RKO (cell line): ENCODE results near the gene C5orf58.
"Not testable (repeated sequence)": the region's sequence is repeated elsewhere in the genome, so short reads cannot be mapped to it uniquely, and the experiment has no call there.

Experiments used
- DNase-seq: peaks from one replicate; pipeline ENCODE4 v3.0.0-alpha.2; 2016; ENCODE audit warnings: low spot score

Gene C5orf58

DNA sequence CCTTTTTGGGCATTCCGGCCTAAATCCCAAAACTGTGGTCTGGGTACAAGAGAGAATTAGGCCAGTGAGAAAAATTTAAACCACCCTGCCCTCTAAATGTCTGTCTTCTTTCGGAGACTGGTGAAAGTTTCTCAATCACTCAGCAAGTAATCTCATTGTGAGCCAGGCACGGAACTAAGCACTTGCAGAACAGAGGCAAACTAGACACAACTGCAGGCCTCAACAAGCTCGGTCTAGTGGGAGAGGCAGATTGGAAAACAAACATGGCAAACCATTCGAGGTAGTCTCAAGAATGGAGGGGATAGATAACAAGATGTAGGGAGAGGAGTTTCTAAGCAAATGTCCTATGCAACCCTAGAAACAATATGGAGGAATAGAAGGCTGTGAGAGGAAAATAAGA, 8.9 kb upstream of the C5orf58 start:
- no peak for DNase-seq

DNA sequence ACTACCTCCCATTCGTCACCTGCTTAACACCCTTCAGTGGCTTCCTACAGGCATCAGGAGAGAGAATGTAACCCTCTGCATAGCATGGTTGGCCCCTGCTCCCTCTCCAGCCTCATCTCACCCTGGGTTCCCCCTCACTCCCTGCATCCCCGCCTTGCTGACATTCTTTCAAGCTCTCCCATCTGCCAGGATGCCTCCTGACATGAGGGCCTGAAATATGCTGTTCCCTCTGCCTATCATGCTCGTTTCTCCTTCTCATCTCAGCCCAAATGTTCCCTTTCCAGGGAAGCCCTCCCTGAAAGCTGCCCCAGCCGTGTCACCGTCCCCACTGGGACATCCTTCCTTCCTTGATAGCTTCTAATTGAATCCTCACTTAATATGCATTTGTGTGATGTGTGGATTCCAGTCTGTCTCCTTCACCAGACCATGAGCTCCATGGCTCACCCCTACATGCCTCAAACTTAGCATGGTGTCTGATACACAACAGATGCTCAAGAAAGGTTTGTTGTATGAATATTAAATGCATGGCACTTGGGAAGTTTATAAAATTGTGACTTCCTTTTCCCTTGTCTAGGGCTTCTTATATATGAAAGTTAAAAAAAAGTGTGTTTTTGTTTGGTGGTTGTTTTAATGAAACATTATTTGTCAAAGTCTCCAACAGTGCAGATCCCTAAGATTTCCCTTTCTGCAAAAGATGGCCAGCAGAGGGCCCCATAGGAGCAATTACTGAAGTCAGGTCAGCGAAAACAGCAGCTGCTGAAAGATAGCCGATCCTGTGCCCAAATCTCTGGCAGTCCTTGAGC, 7.3 kb upstream of the C5orf58 start:
- DNase-seq: peak; percentile 58

DNA sequence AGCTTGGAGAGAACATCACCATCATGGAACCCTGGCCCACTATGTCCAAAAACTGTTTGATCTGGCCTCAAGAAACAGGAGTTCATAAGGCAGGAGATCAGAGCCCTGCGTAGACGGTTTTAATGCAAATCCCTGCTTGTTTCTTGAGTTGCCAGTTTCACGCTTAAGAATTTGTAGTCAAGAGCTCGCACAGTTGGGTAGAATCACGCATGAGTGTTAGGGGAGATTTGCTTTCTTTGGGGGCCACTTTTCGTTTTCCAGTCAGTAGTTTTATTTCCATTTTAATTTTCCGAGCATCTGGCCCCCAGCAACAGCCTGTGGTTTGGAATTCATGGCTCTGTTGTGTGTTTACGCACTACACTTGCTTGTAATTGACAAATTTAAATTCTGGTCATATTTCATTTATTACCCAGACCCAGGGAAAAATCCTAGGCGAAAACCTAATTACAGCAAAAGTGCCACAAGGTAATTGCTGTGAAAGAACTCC, 6.6 kb upstream of the C5orf58 start:
- no peak for DNase-seq

- no peak for DNase-seq
Observed at GRCh38 chr5:170226661-170227060, 6.1 kb upstream of the C5orf58 start.

GRCh38 chr5:170228762-170229435, 3.9 kb upstream of the C5orf58 start:
- no peak for DNase-seq

GRCh38 chr5:170233358-170233892, 640 bp downstream of the C5orf58 start:
- DNase-seq: no peak

- DNase-seq: no peak
Observed at GRCh38 chr5:170235876-170236864, 3.4 kb downstream of the C5orf58 start.

- DNase-seq: no peak
Observed at GRCh38 chr5:170238456-170239196, 5.8 kb downstream of the C5orf58 start.

DNA sequence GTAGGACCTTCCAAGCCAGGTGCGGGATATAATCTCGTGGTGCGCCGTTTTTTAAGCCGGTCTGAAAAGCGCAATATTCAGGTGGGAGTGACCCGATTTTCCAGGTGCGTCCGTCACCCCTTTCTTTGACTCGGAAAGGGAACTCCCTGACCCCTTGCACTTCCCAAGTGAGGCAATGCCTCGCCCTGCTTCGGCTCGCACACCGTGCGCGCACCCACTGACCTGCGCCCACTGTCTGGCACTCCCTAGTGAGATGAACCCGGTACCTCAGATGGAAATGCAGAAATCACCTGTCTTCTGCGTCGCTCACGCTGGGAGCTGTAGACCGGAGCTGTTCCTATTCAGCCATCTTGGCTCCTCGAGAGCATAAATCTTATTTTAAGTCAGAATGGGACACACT, 12.7 kb downstream of the C5orf58 start:
- not testable (repeated sequence) for DNase-seq

DNA sequence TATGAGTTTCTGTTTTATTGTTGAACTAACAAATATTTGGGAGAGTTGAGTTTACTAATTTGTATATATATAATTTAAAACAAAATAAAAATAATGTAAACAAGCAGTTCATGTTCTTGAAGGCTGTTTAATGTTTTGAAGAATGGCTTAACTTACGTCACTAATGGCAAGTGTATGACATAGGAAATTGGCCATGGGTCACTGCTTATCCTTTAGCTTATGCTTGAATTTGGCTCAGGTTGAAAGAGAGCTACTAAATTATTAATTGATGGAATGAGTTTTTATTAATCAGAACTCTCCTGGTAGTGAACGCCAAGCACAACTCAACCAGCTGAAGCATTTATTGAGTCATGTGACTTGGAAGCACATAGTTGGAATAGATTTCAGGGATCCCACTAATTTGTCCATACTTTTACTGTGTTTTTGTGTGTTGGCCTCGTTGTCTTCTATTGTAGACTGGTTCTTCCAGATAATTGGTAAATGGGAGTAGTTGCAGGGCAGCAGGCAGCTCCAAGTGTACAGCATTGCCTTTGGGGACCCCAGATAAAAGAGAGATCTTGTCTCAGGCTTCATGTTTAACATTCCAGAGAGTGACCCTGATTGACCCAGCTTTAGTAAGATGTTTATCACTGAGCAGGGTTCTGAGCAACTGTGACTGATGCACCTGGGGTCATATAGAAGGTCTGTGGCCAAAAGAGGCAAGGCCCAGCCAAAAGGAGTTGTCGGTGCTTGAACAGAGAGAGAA, 13.5 kb downstream of the C5orf58 start:
- no peak for DNase-seq

DNA sequence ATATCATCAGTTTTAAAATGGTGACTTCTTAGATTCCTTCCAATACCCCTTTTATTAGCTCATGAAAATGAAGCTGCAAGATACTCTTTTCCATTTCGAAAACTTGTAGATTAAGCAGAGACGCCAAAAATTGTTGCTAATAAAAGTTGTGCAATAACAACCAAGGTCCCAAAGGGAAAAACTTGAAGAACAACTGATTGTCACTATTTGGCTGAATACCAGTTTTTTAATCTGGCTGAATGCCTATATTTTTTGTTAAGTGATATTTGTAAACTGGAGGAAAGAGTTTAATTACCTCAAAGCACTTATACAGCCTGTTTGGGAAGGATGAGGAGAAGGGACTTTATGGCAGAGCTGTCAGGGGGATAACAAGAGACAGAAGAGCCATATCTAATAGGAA, 14.6 kb downstream of the C5orf58 start:
- no peak for DNase-seq

DNA sequence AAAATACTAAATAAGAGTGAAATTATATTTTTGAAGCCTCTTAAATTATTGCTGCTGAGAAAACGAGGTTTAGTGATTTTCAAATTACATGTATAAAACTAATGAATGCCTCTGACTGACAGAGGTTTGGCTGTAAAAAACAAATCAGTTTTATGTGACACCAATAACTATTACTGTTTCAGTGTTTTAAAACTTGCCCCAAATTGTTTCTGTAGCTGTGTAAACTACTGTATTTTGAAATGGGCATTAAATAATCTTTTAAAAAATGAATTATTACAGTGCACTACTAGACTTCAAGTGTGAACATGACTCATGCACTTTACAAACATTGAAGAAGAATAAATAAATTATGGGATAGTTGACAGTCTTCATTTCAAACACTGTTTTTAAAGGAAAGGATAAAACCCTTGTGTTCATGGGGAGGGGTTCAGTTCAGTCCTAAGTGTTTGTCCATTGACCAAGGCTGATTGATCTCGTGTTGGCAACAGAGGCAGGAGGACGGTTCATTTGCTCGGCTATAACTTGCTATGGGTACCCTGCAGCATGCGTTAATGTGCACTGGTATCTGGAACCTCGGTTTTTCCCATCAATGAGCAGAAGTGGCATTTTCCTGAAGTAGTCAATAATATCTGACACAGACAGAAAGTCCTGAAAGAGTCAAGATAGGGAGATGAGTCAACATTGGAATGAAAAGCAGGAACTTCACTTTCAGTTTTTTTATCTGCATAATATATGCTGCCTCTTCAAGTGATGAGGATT, 15.6 kb downstream of the C5orf58 start:
- DNase-seq: no peak

DNA sequence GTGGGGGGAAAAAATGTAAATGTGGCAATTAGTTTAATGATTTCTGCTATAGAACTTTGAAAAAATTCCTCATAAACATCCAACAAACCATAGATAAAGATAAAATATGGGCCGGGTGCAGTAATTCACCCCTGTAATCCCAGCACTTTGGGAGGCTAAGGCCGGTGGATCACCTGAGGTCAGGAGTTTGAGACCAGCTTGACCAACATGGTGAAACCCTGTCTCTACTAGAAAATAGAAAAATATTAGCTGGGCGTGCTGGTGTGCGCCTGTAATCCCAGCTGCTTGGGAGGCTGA, 16.1 kb downstream of the C5orf58 start:
- not testable (repeated sequence) for DNase-seq

GRCh38 chr5:170249355-170249754, 16.6 kb downstream of the C5orf58 start:
- no peak for DNase-seq

DNA sequence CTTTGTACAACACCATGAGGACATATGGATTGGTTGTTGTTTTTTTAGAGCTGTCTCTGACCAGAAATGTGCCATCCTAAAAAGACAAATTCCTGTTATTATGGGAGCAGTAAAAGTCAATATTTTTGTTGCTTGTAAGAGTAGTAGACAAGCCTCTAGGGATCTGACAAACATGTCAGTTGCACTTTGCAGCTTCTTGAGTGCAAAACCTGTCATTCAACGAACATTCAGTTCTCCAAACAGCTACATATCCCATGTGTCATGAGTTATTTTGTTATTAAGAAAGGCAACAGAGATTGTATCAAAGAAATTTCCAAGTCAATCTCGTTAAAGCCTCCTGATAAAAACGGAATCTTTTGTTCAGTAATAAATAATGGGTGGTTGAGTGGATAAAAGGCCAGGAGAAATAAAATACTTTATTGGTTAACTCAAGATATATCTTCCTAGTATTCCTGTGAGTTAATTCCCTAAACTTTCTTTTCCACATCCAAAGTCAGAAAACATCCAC, 18.1 kb downstream of the C5orf58 start:
- no peak for DNase-seq

- no peak for DNase-seq
Observed at GRCh38 chr5:170251462-170251861, 18.7 kb downstream of the C5orf58 start.

DNA sequence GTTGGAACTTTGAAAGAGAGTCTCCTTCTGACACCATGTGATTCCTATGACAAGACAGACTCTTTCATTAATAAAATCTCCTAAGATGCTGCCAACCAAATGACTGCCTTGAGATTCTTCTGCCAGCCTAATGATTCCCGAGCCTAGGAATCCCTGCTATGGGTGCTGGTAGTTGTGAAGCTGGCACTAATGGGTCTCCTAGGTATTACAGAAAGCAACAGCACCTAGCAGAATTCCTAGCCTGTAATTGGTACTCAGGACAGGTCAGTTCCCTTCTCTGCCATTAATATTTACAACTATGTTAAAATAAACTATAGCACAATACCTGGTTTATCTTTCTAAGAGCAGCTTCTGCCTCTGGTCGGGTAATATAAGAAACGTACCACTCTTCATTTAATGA, 19.3 kb downstream of the C5orf58 start:
- no peak for DNase-seq

GRCh38 chr5:170252720-170253350, 20.1 kb downstream of the C5orf58 start:
- no peak for DNase-seq

DNA sequence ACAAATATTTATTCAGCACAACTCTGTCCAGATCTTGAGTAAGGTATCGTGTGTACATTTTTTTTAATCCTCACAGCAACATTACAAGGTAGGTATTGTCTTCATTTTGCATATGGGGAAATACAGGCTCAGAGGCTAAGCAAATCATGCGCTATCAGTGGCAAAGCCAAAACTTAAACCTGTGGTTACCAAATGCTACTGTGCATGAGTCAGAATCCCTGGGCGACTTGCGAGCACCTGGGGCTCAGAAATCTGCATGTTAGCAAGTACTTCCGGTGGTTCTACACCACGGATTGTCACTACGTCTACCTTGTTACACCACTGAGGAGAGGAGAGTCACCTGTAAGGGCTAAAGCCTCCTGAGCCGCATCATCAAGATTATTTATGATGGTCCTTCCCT, 21.3 kb downstream of the C5orf58 start:
- DNase-seq: no peak
